Suprapubic skin (tissue), 4 donors: ENCODE results near the gene CDH13.

Source experiments
- CTCF ChIP-seq, 2 donors: fragments of 200-600 bp in 1 of 2; fragments of 450-650 bp in 1 of 2; sonication (generic) in 1 of 2; IDR thresholded peaks; one replicate each; pipeline ENCODE4 v1.5.1; 2016 to 2019; ENCODE audit warnings: antibody characterized with exemption in 2 of 2, mild to moderate bottlenecking in 1 of 2, moderate library complexity in 1 of 2
- POLR2A ChIP-seq, 2 donors: fragments of 450-650 bp; IDR thresholded peaks; one replicate each; pipeline ENCODE4 v1.6.1; 2017; ENCODE audit warnings: antibody characterized with exemption in 2 of 2, mild to moderate bottlenecking in 2 of 2, moderate library complexity in 2 of 2
- POLR2AphosphoS5 ChIP-seq, 3 donors: sonication (generic); formaldehyde crosslinking; IDR thresholded peaks; one replicate each; pipeline ENCODE4 v1.6.1; 2017; ENCODE audit warnings: antibody characterized with exemption in 3 of 3

DNA sequence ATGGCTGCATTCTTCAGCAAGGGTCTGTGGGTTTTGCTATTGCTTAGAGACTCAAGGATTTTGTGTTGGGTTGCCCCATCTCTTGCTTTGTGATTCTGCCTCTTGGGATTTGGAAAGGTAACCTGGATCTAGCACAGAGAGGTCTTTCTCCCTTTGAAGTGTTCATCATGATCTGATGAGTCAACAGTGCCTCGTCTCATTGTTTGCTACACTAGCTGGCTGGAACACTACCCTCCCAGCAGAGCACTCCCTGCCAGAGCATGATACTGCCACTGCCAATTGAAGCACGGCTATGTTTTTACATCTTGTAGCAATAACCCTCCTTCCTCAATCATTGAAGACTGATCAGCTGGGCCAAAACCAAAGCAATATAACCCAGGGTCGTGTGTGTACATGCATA, 361.0 kb downstream of the CDH13 start:
- no peak for TF ChIP-seq CTCF (IDR thresholded peaks at IDR 0.05)
- TF ChIP-seq POLR2AphosphoS5 (IDR thresholded peaks at IDR 0.05), result no peak
- TF ChIP-seq POLR2A (IDR thresholded peaks at IDR 0.05), result no peak
